Kidney glomerular epithelial cell (primary cell): ENCODE measurements around the gene TLR6.
"Not testable (repeated sequence)": the region's sequence is repeated elsewhere in the genome, so short reads cannot be mapped to it uniquely, and the experiment has no call there.

Source experiments
- DNase-seq: peaks from one replicate; lab custom pipeline; 2025; lab: John Stamatoyannopoulos, UW

The TLR6 gene

GRCh38 chr4:38822748-38823303 lies 33.8 kb downstream of the TLR6 start:
- DNase-seq: no peak

GRCh38 chr4:38821739-38822138 lies 34.9 kb downstream of the TLR6 start:
- DNase-seq: no peak

- DNase-seq: no peak
Observed at GRCh38 chr4:38820329-38821061, 36.1 kb downstream of the TLR6 start.

GRCh38 chr4:38819569-38819968 lies 37.0 kb downstream of the TLR6 start:
- no peak for DNase-seq

GRCh38 chr4:38818441-38818976 lies 38.1 kb downstream of the TLR6 start:
- peak; percentile 40 for DNase-seq

- DNase-seq: no peak
Observed at GRCh38 chr4:38815885-38816782, 40.5 kb downstream of the TLR6 start.

GRCh38 chr4:38814386-38814785 lies 42.2 kb downstream of the TLR6 start:
- no peak for DNase-seq

GRCh38 chr4:38811297-38811696 lies 45.3 kb downstream of the TLR6 start:
- no peak for DNase-seq

GRCh38 chr4:38807462-38807861 lies 49.2 kb downstream of the TLR6 start:
- DNase-seq: not testable (repeated sequence)

GRCh38 chr4:38806251-38806650 lies 50.4 kb downstream of the TLR6 start:
- not testable (repeated sequence) for DNase-seq

- peak; percentile 24 for DNase-seq
Observed at GRCh38 chr4:38805530-38806145, 51.0 kb downstream of the TLR6 start.

- DNase-seq: peak; percentile 83
Observed at GRCh38 chr4:38804654-38805295, 51.8 kb downstream of the TLR6 start, which contains the start of gene TLR1. Gene TLR1, minus strand, starts transcription at chr4:38804791. Its CDS starts 5,960 bp downstream, at chr4:38798831.

- no peak for DNase-seq
Observed at GRCh38 chr4:38803833-38804653, 52.6 kb downstream of the TLR6 start.

- DNase-seq: no peak
Observed at GRCh38 chr4:38802561-38803355, 53.9 kb downstream of the TLR6 start.

- DNase-seq: peak; percentile 9
Observed at GRCh38 chr4:38800961-38801450, 55.6 kb downstream of the TLR6 start.

GRCh38 chr4:38800366-38800765 lies 56.3 kb downstream of the TLR6 start:
- no peak for DNase-seq

- DNase-seq: no peak
Observed at GRCh38 chr4:38795087-38795486, 61.5 kb downstream of the TLR6 start.

GRCh38 chr4:38794051-38794450 lies 62.6 kb downstream of the TLR6 start:
- no peak for DNase-seq

GRCh38 chr4:38791010-38791409 lies 65.6 kb downstream of the TLR6 start:
- no peak for DNase-seq

GRCh38 chr4:38788317-38788716 lies 68.3 kb downstream of the TLR6 start:
- DNase-seq: peak; percentile 55
